Epithelial cell of proximal tubule (primary cell): Measurements from ENCODE around the gene SLC41A3. TPM values are rescaled to one million over a fixed set of nuclear protein-coding genes. Genes with fewer than 3 reads are reported as not detected.
"Not testable (repeated sequence)": the region's sequence is repeated elsewhere in the genome, so short reads cannot be mapped to it uniquely, and the experiment has no call there.

Experiments
- DNase-seq: peaks from one replicate; pipeline ENCODE4 v3.0.0-alpha.2; 2011; ENCODE audit warnings: low read depth
- H3K4me3 ChIP-seq: 2 replicates; pipeline ENCODE4 v1.5.1; 2011; ENCODE audit warnings: low read depth, mild to moderate bottlenecking, low read length
- total RNA-seq: library from RNA; depleted of rRNA; stranded (reverse); fragments of >200 nt; gene quantifications from 2 replicates; pipeline ENCODE4 v1.2.3, GENCODE V29; 2015
- TF ChIP-seq, protein P1 (sequence below): conservative IDR thresholded peaks from 2 replicates; pipeline ENCODE4 v1.5.1; 2012; ENCODE audit warnings: low read depth, mild to moderate bottlenecking, low read length

The SLC41A3 gene
- total RNA-seq, 1 donor from 2014 or later: 41.6 TPM

DNA sequence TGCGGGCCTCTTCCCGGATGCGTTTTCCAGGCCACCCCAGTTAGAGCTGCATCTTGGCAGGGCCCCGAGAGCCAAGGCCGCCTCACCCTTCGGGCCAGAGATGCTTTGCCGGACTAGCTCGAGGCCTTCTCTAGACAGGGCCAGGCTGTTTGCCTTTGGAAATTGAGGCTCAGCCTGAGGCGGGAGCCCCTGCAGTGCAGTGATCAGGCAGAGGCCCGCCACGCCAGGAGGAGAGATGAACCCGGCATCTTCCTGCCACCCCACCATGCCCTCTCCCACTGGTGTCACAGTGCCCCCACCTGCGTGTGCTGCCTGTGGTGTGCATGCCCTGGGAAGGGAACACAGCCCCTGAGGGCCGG lies 123.9 kb downstream of the SLC41A3 start:
- TF ChIP-seq, protein P1, sequence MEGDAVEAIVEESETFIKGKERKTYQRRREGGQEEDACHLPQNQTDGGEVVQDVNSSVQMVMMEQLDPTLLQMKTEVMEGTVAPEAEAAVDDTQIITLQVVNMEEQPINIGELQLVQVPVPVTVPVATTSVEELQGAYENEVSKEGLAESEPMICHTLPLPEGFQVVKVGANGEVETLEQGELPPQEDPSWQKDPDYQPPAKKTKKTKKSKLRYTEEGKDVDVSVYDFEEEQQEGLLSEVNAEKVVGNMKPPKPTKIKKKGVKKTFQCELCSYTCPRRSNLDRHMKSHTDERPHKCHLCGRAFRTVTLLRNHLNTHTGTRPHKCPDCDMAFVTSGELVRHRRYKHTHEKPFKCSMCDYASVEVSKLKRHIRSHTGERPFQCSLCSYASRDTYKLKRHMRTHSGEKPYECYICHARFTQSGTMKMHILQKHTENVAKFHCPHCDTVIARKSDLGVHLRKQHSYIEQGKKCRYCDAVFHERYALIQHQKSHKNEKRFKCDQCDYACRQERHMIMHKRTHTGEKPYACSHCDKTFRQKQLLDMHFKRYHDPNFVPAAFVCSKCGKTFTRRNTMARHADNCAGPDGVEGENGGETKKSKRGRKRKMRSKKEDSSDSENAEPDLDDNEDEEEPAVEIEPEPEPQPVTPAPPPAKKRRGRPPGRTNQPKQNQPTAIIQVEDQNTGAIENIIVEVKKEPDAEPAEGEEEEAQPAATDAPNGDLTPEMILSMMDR: no peak
- no peak for DNase-seq

DNA sequence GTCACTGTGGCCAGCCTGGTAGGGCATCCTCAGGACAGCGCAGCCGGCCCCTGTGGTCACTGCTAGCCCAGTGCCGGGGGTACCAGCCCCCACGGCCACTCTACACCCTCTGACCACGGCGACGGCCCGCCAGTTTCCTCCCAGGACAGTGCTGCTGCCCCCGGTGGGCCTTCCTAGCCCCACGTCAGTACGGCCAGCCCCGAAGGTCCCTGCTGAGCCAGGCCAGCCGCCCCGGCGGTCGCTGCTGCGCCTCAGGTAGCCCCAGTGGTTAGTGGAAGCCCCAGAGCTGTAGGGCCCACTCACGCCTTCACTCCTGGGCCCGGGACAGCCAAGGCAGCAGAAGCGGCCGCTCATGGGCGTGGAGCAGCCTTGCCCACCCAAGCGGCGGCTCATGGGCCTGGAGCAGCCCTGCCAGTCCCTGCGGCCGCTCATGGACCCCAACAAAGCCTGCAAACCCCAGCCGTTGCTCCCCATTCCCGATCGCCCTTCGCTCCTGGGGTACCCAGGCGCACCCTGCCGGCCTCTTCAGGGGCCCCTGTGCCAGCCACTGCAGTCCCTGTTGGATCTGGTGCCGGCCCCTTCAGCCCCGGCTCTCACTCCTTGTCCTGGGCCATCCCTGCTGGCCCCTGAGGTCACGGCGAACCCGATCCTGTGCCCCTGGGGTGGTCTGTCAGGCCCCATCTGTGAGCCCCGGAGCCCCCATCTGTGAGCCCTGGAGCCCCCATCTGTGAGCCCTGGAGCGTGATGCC lies 124.4 kb downstream of the SLC41A3 start:
- DNase-seq: no peak

More for the DNA sequence above, 123.9 kb downstream of the SLC41A3 start:
- H3K4me3 ChIP-seq: no peak overlapping the region

DNA sequence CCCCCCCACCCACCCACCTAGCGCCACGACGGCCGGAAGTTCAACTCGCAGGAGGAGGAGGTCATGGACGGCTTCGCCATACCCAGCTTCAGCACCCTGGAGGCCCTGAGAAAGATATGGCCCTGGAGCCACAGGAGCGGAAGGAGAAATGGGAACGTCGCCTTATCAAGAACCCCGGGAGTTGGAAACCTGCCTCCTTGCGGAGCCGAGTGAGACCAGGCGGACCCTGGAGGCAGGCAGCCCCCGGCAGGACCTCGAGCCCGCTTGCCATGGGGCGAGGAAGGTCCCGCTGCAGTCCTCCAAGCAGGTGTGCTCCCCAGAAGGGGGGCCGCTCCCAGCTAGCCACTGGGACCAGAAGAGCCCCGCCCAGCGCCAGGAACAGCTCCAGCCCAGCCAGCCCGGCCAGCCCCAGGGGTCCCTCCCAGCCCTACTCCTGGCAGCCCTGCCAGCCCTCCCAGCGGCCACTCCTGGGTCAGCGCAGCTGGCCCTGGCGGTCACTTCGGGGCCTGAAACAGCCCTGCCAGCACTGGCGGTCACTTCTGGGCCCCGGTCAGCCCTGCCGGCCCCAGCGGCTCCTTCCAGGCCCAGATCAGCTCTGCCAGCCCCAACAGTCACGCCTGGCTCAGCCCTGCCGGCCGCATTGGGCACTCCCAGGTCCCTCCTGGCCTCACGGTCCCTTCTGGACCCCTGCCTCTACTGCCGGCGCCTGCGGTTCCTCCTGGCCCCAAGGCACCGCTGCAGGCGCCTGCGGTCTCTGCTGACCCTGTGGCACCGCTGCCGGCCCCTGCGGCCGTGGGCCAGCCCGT lies 125.2 kb downstream of the SLC41A3 start:
- H3K4me3 ChIP-seq: no peak overlapping the region
- TF ChIP-seq, protein P1: no peak
- DNase-seq: no peak

More for the DNA sequence above, 124.4 kb downstream of the SLC41A3 start:
- H3K4me3 ChIP-seq: no peak overlapping the region
- TF ChIP-seq, protein P1: no peak

DNA sequence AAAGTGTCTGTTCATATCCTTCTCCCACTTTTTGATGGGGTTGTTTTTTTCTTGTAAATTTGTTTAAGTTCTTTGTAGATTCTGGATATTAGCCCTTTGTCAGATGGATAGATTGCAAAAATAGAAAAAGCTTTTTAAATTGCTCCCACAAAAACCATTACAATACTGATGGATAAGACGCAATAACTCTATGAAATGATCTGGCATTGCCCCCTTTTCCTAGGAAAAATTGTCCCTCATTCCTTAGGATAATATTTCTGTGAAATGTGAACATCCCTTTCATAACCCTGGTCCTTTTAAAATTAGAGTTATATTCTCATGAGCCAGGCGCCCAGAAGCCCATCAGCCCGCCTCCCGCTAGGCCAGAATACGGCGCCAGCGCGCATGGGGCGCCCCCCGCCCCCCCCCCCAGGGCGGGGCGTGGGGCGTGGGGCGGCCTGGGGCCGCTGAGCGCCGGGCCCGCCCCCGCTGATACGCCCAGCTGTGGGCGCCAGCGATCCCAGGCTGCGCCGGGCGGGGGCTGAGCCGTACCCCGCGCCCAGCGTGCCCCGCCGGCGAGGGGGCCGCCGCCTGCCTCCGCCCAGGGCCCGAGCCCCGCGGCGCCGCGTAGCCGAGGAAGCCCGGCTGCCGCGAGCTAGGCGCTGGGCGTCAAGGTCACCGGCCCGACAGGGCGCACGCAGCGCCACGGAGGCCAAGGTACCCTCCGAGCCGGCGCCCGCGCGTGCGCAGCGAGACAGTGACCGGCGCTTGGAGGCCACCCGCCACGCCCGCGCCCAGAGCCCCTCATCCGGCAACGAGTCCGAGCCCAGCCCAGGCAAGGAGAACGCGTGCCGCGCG lies 126.0 kb downstream of the SLC41A3 start:
- H3K4me3 ChIP-seq: no peak overlapping the region
- TF ChIP-seq, protein P1: no peak
- no peak for DNase-seq

DNA sequence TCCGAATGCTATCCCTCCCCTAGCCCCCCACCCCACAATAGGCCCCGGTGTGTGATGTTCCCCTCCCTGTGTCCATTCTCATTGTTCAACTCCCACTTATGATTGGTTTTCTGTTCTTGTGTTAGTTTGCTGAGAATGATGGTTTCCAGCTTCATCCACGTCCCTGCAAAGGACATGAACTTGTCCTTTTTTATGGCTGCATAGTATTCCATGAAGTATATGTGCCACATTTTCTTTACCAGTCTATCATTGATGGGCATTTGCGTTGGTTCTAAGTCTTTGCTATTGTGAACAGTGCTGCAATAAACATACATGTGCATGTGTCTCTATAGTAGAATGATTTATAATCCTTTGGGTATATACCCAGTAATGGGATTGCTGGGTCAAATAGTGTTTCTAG lies 126.9 kb downstream of the SLC41A3 start:
- not testable (repeated sequence) for DNase-seq, H3K4me3 ChIP-seq

Other genes starting within 250 kb of the SLC41A3 start
- not detected in 2 replicates for gene ROPN1B, start 114.9 kb downstream of the SLC41A3 start, total RNA-seq
- gene ALDH1L1, start 96.5 kb upstream of the SLC41A3 start, total RNA-seq: 0.06 and 0.29 TPM in 2 replicates